ENCODE data around the gene BBC3.

The BBC3 gene

GRCh38 chr19:47228937-47229675 lies 1.9 kb downstream of the BBC3 start:
- Mint-ChIP-seq H3K36me3 (ENCODE audit: low read depth) (peaks cover 5% of the 10 kb centered on the region), H3K4me3 (no peak overlapping the region), H3K9me3 (peaks cover 3% of the 10 kb centered on the region), H3K27ac (no peak overlapping the region), H3K4me1 (ENCODE audit: low read depth) (peaks cover 23% of the 10 kb centered on the region), H3K27me3 (ENCODE audit: low read depth) (no peaks in the 10 kb centered on the region)

DNA sequence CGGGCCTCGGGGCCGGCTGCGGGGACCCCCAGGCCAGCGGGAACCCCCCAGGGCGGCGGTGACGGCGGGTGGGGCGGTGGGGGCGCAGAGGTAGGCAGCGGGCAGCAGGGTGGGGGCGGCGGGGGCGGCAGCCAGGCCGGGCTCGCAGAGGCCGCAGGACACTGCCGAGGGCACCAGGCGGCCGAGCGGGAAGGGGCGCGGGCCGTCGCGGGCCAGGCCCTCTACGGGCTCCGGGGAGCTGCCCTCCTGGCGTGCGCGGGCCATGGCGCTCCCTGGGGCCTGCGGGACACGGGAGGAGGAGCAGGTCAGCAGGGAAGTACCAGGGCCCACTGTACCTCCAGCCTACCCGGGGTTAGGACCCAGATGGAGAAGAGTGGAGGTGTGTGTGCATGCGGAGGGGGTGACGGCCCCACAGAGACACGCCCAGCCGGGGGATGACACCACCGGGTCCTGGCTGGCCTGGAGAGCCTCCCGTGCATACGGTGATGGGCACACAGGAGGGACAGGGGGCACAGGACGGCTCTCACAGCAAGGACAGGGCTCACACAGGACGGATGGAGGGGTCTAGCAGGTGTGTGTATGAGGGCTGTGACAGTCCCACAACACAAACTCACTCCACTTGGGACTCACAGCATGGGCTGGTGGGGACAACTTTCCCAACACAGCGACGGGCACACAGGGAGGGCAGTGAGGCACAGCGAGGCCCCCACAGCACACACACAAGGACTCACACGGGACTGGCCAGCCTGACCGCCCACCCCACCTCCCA lies 2.6 kb downstream of the BBC3 start:
- Mint-ChIP-seq H3K36me3 (ENCODE audit: low read depth) (peaks cover 7% of the 10 kb centered on the region), H3K4me3 (peak overlapping the region; percentile 84)

GRCh38 chr19:47227352-47228167 lies 3.4 kb downstream of the BBC3 start:
- peaks cover 7% of the 10 kb centered on the region for H3K36me3 Mint-ChIP-seq (ENCODE audit: low read depth)
- peak overlapping the region; percentile 89 for H3K27ac Mint-ChIP-seq
- H3K4me1 Mint-ChIP-seq (ENCODE audit: low read depth) = peaks cover 22% of the 10 kb centered on the region
- peaks cover 3% of the 10 kb centered on the region for H3K9me3 Mint-ChIP-seq
- H3K27me3 Mint-ChIP-seq (ENCODE audit: low read depth) = no peaks in the 10 kb centered on the region
- peak overlapping the region; percentile 84 for H3K4me3 Mint-ChIP-seq

More for the DNA sequence above, 2.6 kb downstream of the BBC3 start:
- Mint-ChIP-seq H3K9me3 (peaks cover 3% of the 10 kb centered on the region), H3K27ac (no peak overlapping the region), H3K27me3 (ENCODE audit: low read depth) (no peaks in the 10 kb centered on the region), H3K4me1 (ENCODE audit: low read depth) (peaks cover 26% of the 10 kb centered on the region)

DNA sequence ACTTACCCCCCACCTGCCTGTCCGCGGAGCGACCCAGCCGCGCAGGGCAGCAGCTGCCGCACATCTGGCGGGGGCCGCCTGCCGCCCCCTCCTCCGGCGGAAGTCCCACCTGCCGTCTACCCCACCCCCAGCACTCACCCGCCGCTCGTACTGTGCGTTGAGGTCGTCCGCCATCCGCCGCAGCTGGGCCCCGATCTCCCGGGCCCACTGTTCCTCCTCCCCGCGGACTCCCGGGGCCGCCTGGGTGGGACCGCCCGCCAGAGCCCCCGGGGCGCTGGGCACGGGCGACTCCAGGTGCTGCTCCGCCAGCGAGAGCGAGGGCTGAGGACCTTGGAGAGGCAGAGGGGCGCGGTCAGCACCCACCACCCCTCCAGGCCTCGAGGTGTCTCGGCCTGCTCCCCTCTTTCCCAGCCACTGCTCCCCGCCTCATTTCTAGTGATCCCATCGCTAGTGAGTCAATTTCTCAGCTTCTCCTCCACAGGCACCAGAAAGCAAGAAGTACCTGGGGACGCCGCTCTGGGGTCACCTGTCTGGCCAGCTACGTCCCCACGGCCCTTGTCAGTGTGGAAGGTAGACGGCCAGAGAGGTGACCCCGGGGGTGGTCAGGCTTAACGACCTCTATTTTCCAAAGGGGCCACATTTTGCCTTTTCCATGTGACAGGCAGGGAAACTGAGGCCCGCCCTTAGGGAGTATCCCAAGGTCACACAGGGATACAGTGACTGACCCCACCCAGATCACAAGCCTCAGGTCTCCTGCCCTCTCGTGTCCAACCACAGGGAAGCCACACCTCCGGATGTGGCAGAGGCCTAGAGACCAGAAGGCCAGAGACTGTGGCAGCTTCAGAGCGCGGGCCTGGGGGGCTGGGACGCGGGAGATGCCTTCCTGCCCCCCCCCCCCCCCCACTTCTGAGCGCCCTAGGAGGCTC lies 4.3 kb downstream of the BBC3 start:
- Mint-ChIP-seq H3K4me1 (ENCODE audit: low read depth) (peaks cover 15% of the 10 kb centered on the region), H3K4me3 (peak overlapping the region; percentile 84), H3K27ac (peak overlapping the region; percentile 89), H3K36me3 (ENCODE audit: low read depth) (peaks cover 14% of the 10 kb centered on the region), H3K9me3 (peaks cover 3% of the 10 kb centered on the region), H3K27me3 (ENCODE audit: low read depth) (no peaks in the 10 kb centered on the region)

DNA sequence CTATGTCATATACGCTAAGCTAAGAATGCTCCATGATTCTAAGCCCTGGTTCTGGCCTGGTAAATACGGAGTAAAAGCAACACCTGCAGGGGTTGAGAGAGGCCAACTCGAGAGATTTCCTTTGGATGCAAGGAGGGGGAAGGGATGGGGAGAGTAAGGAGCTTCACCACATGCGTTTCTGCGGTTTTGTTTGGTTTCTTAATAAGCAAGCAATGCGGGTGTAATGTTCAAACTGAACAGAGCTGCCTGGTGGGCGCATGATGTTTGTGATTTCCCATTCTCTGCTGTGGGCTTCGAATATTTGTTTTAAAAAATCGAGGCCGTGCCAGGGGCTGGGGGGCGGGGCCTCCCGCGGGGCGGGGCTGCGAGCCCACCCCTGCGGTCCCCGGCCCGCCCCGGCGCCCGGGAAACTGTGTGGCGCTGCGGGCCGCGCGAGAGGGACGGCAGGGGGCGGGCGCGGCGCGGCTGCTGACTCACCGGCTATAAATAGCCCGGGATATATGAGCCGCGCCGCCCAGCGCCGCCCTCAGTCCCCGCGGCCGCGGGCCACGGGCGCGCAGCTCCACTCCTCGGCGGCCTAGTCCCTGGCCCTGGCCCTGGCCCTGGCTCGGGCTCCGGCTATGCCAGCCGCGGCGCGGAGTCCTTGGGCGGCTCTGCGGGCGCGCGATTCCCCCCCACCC lies 5.1 kb downstream of the BBC3 start:
- Mint-ChIP-seq H3K27me3 (ENCODE audit: low read depth) (no peaks in the 10 kb centered on the region), H3K36me3 (ENCODE audit: low read depth) (peaks cover 16% of the 10 kb centered on the region), H3K9me3 (peaks cover 3% of the 10 kb centered on the region), H3K27ac (peak overlapping the region; percentile 85), H3K4me1 (ENCODE audit: low read depth) (peaks cover 10% of the 10 kb centered on the region), H3K4me3 (peak overlapping the region; percentile 54)

DNA sequence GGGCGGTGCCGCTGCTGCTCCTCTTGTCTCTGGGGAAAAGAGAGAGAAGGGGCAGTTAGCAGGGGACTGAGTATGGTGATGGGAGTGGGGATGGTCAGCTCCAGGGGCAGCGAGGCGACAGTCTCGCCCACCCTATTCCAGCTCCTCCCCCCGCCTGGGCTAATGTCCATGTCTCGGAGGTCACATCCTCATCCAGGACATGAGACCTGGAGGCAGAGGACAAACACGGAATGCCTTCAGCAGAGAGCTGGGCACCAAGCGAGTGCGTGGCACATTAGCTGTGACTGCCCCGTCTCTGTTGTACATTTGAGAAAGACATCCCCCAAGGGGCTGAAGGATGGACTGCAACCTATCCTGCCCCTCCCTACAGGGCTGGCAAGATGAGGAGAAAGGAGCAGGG lies 9.1 kb downstream of the BBC3 start:
- Mint-ChIP-seq H3K4me1 (ENCODE audit: low read depth) (peaks cover 8% of the 10 kb centered on the region), H3K36me3 (ENCODE audit: low read depth) (peaks cover 20% of the 10 kb centered on the region), H3K27ac (no peak overlapping the region), H3K27me3 (ENCODE audit: low read depth) (no peaks in the 10 kb centered on the region), H3K9me3 (peaks cover 3% of the 10 kb centered on the region), H3K4me3 (no peak overlapping the region)

DNA sequence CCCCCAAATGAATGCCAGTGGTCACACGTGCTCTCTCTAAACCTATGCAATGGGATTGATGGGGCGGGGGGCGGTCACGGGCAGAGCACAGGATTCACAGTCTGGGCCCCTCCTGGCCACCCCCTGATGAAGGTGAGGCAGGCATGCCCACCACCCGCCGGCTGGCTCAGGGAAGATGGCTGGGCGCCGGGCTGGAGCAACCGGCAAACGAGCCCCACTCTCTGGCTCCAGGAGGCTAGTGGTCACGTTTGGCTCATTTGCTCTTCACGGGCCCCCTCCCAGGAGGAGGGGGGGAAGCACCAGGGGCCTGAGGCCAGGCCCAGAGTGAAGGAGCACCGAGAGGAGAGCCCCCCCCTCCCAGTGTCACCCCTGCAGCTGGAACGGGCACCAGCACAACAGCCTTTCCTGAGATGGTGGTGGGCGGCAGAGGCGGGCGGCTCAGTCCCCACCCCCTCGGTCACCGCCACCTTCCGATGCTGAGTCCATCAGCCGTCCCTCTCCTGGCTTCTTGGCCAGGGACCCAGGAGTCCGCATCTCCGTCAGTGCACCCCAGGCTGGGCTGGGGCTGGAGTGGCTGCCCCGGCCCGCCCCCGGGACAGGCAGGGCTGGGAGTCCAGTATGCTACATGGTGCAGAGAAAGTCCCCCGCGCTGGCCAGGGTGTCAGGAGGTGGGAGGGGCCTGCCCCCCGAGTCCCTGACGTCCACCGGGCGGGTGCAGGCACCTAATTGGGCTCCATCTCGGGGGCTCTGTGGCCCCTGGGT lies 9.7 kb downstream of the BBC3 start:
- Mint-ChIP-seq H3K36me3 (ENCODE audit: low read depth) (peaks cover 20% of the 10 kb centered on the region), H3K4me3 (no peak overlapping the region), H3K9me3 (peaks cover 3% of the 10 kb centered on the region), H3K27ac (no peak overlapping the region), H3K4me1 (ENCODE audit: low read depth) (peaks cover 8% of the 10 kb centered on the region), H3K27me3 (ENCODE audit: low read depth) (no peaks in the 10 kb centered on the region)

DNA sequence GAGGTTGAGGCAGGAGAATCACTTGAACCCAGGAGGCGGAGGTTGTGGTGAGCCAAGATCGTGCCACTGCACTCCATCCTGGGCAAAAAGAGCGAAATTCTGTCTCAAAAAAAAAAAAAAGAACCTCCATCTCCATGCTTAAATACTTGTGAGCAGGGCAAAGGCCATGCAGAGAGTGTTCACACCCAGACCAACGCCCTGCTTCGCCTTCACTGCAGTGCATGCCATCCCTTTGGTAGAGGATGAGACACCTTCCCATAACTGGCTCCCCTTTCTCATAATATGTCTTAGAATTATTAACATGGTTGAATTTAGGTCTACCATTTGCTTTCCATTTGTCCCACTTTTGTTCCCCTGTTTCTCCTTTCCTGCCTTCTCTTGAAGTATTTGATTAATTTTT lies 15.4 kb downstream of the BBC3 start:
- H3K4me3 Mint-ChIP-seq = no peak overlapping the region
- no peak overlapping the region for H3K27ac Mint-ChIP-seq
- peaks cover 5% of the 10 kb centered on the region for H3K36me3 Mint-ChIP-seq (ENCODE audit: low read depth)
- no peaks in the 10 kb centered on the region for H3K9me3 Mint-ChIP-seq
- peaks cover 5% of the 10 kb centered on the region for H3K4me1 Mint-ChIP-seq (ENCODE audit: low read depth)
- H3K27me3 Mint-ChIP-seq (ENCODE audit: low read depth) = no peaks in the 10 kb centered on the region

- H3K9me3 Mint-ChIP-seq = no peaks in the 10 kb centered on the region
- H3K36me3 Mint-ChIP-seq (ENCODE audit: low read depth) = peaks cover 28% of the 10 kb centered on the region
- no peaks in the 10 kb centered on the region for H3K27me3 Mint-ChIP-seq (ENCODE audit: low read depth)
- H3K4me3 Mint-ChIP-seq = no peak overlapping the region
- peak overlapping the region; percentile 78 for H3K27ac Mint-ChIP-seq
- H3K4me1 Mint-ChIP-seq (ENCODE audit: low read depth) = peaks cover 11% of the 10 kb centered on the region
Observed at GRCh38 chr19:47210689-47211316, 20.2 kb downstream of the BBC3 start.

- no peak overlapping the region for H3K4me3 Mint-ChIP-seq
- no peak overlapping the region for H3K27ac Mint-ChIP-seq
- H3K36me3 Mint-ChIP-seq (ENCODE audit: low read depth) = peaks cover 26% of the 10 kb centered on the region
- no peaks in the 10 kb centered on the region for H3K9me3 Mint-ChIP-seq
- no peaks in the 10 kb centered on the region for H3K27me3 Mint-ChIP-seq (ENCODE audit: low read depth)
- H3K4me1 Mint-ChIP-seq (ENCODE audit: low read depth) = peaks cover 11% of the 10 kb centered on the region
Observed at GRCh38 chr19:47210180-47210490, 20.9 kb downstream of the BBC3 start.

DNA sequence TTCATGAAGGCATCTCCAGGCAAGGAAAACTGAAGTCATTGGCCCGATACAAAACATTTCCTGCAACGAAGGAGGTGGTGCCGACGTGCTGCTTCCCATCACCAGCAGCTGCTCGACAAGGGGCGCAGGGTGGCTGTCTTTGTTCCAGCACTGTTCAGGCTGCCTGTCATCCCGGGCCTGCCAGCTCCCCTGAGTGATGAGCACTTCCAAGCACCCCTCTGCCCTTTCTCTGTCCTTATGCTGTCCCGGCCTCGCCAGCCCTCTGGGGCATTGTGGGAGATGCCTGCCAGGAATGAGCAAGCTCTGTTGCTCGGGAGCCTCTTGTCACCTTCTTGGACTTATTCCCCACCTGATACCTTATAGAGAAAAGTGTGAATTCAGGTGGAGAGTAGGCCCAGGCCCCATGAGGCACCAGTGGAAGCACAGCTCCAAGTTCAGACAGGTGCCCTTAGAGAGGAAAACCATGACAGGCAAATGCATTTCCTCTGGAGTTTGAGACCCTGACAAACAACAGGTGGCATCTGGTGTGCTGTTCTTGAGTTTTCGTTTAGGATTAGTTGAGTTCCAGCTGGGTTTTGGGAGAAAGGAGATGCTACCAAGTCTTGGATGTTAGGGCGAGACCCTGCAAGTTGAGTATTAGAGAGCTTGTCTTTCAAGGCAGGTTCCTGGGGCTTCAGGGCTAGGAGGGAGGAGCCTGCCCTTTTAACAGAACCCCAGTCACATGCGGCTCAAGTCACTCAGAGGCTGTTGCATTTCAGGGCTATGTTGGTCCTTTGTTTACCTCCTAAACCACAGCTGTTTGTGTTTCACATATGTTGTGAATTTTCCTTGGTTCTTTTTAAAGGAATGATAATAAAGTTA lies 21.4 kb downstream of the BBC3 start:
- Mint-ChIP-seq H3K36me3 (ENCODE audit: low read depth) (peaks cover 26% of the 10 kb centered on the region), H3K4me3 (no peak overlapping the region)

GRCh38 chr19:47203254-47203653 lies 27.7 kb downstream of the BBC3 start:
- H3K36me3 Mint-ChIP-seq (ENCODE audit: low read depth) = peaks cover 19% of the 10 kb centered on the region
- H3K4me1 Mint-ChIP-seq (ENCODE audit: low read depth) = peaks cover 9% of the 10 kb centered on the region
- peak overlapping the region; percentile 28 for H3K27ac Mint-ChIP-seq
- no peaks in the 10 kb centered on the region for H3K9me3 Mint-ChIP-seq
- H3K27me3 Mint-ChIP-seq (ENCODE audit: low read depth) = no peaks in the 10 kb centered on the region
- H3K4me3 Mint-ChIP-seq = no peak overlapping the region

More for the DNA sequence above, 21.4 kb downstream of the BBC3 start:
- H3K27me3 Mint-ChIP-seq (ENCODE audit: low read depth) = no peaks in the 10 kb centered on the region
- no peaks in the 10 kb centered on the region for H3K9me3 Mint-ChIP-seq
- H3K4me1 Mint-ChIP-seq (ENCODE audit: low read depth) = peaks cover 11% of the 10 kb centered on the region
- no peak overlapping the region for H3K27ac Mint-ChIP-seq
